ENCODE measurements around the gene TTC1. TPM values are rescaled to one million over a fixed set of nuclear protein-coding genes. Genes with fewer than 3 reads are reported as not detected.

The TTC1 gene
- total RNA-seq, 1 donor from 2014 or later = 59.9 TPM

DNA sequence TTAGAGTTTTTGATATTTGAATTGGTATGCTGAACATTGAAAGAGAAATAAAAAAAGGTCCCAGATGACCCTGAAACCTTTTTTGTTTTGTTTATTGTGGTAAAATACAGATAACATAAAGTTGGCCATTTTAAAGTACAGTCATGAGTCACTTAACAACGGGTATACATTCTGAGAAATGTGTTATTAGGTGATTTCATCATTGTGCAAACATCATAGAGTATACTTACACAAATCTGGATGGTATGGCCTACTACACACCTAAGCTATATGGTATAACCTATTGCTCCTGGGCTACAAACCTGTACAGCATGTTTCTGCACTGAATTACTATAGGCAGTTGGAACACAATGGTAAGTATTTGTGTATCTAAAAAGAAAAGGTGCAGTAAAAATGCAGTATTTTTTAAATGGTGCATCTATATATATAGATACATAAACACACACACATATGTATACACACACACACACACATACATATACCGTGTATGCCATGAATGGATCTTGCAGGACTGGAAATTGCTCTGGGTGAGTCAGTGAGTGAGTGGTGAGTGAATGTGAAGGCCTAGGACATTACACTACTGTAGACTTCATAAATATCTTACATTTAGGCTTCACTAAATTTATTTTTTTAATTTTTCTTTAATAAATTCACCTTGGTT is 31.0 kb downstream of the TTC1 start:
- intact Hi-C loops (cut with micrococcal nuclease) = no loop called here
- Mint-ChIP-seq H3K4me1 (no peaks in the 10 kb centered on the region), H3K9me3 (no peaks in the 10 kb centered on the region), H3K4me3 (no peak overlapping the region), H3K27me3 (no peaks in the 10 kb centered on the region), H3K36me3 (ENCODE audit: low read depth) (peaks cover 67% of the 10 kb centered on the region), H3K27ac (no peak overlapping the region)
- ATAC-seq (ENCODE audit: low read depth) = no peak
- ChIA-PET POLR2A (no interaction called here), CTCF (no interaction called here)
- TF ChIP-seq CTCF (IDR thresholded peaks at IDR 0.05) = no peak
- no peak for DNase-seq

DNA sequence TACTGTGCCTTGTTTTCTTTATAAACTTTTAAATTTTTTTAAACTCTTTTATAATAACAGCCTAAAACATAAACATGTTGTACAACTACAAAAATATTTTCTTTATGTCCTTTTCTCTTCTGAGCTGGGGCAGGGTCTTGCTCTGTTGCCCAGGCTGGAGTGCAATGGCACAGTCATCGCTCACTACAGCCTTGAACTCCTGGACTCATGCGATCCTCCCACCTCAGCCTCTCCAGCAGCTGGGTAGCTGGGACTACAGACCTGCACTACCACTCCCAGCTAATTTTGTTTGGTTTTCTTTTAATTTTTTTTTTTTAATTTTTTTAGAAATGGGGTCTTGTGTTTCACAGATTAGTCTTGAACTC is 31.5 kb downstream of the TTC1 start:
- no peaks in the 10 kb centered on the region for H3K27me3 Mint-ChIP-seq
- no peak for TF ChIP-seq CTCF (IDR thresholded peaks at IDR 0.05)
- H3K4me3 Mint-ChIP-seq = no peak overlapping the region
- no peaks in the 10 kb centered on the region for H3K4me1 Mint-ChIP-seq
- DNase-seq (no peak), ATAC-seq (ENCODE audit: low read depth) (no peak)
- peaks cover 65% of the 10 kb centered on the region for H3K36me3 Mint-ChIP-seq (ENCODE audit: low read depth)
- intact Hi-C loops (cut with micrococcal nuclease) = no loop called here
- H3K9me3 Mint-ChIP-seq = no peaks in the 10 kb centered on the region
- CTCF ChIA-PET = no interaction called here
- POLR2A ChIA-PET = no interaction called here
- no peak overlapping the region for H3K27ac Mint-ChIP-seq

- H3K27ac Mint-ChIP-seq = no peak overlapping the region
- no peaks in the 10 kb centered on the region for H3K4me1 Mint-ChIP-seq
- CTCF ChIA-PET = no interaction called here
- no peak for TF ChIP-seq CTCF (IDR thresholded peaks at IDR 0.05)
- ATAC-seq (ENCODE audit: low read depth) (no peak), DNase-seq (no peak)
- intact Hi-C loops (cut with micrococcal nuclease) = no loop called here
- no peaks in the 10 kb centered on the region for H3K9me3 Mint-ChIP-seq
- no peaks in the 10 kb centered on the region for H3K27me3 Mint-ChIP-seq
- peaks cover 58% of the 10 kb centered on the region for H3K36me3 Mint-ChIP-seq (ENCODE audit: low read depth)
- POLR2A ChIA-PET = no interaction called here
- no peak overlapping the region for H3K4me3 Mint-ChIP-seq
Measured at GRCh38 chr5:160042671-160043070, 33.7 kb downstream of the TTC1 start.

- Mint-ChIP-seq H3K4me1 (no peaks in the 10 kb centered on the region), H3K9me3 (no peaks in the 10 kb centered on the region), H3K27ac (no peak overlapping the region), H3K36me3 (ENCODE audit: low read depth) (peaks cover 63% of the 10 kb centered on the region), H3K27me3 (no peaks in the 10 kb centered on the region), H3K4me3 (no peak overlapping the region)
- TF ChIP-seq CTCF (IDR thresholded peaks at IDR 0.05) = no peak
- ChIA-PET CTCF (no interaction called here), POLR2A (no interaction called here)
- DNase-seq (no peak), ATAC-seq (ENCODE audit: low read depth) (no peak)
- intact Hi-C loops (cut with micrococcal nuclease) = no loop called here
Measured at GRCh38 chr5:160044391-160044804, 35.5 kb downstream of the TTC1 start.

DNA sequence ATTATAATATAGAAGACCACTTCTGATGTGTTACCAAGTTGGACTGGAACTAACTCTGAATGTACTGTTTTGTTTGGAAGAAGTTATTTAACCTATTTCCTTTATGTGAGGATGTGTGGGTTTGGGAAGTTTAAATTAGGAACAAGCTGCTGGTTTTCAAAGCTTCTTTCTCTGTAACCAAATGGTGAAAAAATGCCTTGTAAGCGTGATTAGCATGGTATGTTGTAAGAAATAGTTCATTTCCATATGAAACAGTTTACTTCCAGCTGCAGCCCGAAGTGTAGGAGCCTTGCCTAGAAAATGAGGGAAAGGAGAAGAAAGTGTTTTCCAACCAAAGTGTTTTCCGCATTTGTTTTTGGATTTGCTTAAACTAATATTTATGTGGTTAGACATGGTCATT is 36.0 kb downstream of the TTC1 start:
- H3K36me3 Mint-ChIP-seq (ENCODE audit: low read depth) = peaks cover 67% of the 10 kb centered on the region
- H3K4me1 Mint-ChIP-seq = no peaks in the 10 kb centered on the region
- intact Hi-C loops (cut with micrococcal nuclease) = no loop called here

More for the DNA sequence above, 36.0 kb downstream of the TTC1 start:
- POLR2A ChIA-PET = no interaction called here
- CTCF ChIA-PET = no interaction called here
- H3K27ac Mint-ChIP-seq = no peak overlapping the region
- H3K27me3 Mint-ChIP-seq = no peaks in the 10 kb centered on the region
- ATAC-seq (ENCODE audit: low read depth) = no peak
- no peaks in the 10 kb centered on the region for H3K9me3 Mint-ChIP-seq
- no peak for DNase-seq
- no peak overlapping the region for H3K4me3 Mint-ChIP-seq
- no peak for TF ChIP-seq CTCF (IDR thresholded peaks at IDR 0.05)
